HG03066 (cell line): Measurements from ENCODE around the gene CYTH4.

ENCODE experiments used
- ATAC-seq: cut with Tn5 transposase; IDR thresholded peaks from one replicate; pipeline ENCODE4 v1.9.1; 2021; ENCODE audit warnings: low read depth; ENCODE audit not compliant: unreplicated experiment

Gene CYTH4

DNA sequence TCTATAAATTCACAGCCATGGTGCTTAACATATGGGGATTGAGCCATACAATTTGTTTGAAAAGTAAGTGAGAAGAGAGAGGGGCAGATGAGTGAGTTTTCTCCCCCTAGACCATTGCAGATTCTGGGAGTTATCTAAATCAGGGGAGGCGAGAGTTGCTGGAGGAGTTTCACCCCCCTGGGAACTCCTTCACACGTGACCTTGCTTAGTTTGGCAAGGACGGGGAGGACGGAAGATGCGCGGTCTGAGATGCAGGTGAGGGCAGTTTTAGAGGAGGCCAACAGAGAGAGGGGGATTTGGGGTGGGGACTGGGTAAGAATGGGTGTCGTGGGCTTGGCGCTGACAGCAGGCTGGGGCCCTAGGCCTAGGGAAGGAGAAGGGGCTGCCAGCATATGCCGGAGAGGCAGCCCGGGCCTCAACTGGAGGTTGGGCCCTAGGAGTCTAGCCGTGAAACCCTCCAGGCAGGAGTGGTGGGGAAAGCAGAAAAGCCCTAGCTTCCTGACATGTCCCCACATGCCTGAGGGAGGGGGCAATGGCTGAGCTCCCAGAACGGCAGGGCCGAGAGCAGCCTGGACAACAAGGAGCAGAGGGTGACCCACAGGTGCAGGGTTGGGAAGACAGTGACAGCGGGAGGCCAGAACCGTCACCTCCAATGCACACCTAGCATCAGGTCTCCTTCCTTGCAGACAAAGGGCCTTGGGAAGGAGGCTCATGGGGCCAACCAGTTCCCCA, 81.1 kb downstream of the CYTH4 start:
- no peak for ATAC-seq
